Peyer's patch (tissue), 4 donors: ENCODE measurements around the gene CEP350.

ENCODE experiments used
- POLR2A ChIP-seq, 2 donors: fragments of 450-650 bp; IDR thresholded peaks; one replicate each; pipeline ENCODE4 v1.5.1; 2017; ENCODE audit warnings: antibody characterized with exemption in 2 of 2, mild to moderate bottlenecking in 2 of 2, moderate library complexity in 2 of 2
- TF ChIP-seq, protein P1 (sequence below), 6 experiments: fragments of 450-650 bp in 4 of 6; fragments of 200-600 bp in 2 of 6; sonication (generic) in 1 of 6; IDR thresholded peaks; one replicate each; pipeline ENCODE4 v1.5.1; 2017 to 2019; ENCODE audit warnings: antibody characterized with exemption in 6 of 6, mild to moderate bottlenecking in 3 of 6, moderate library complexity in 1 of 6

DNA sequence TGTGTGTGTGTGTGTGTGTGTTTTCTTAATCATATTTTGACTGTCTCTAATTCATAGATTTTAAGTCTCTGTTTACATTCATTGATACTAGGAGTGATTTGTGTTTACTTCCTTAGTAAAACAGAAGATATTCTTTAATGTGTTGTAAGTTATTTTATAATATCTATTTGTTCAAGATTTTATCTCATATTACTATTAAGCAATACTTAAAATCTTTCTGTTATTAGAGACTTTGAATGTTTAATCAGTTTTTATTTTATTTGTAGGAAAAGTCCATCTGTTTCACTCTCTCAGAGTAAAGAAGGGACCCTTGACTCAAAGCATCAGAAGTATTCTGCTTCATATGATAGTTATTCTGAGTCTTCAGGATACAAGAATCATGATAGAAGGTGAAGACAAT lies 89.2 kb downstream of the CEP350 start:
- TF ChIP-seq, protein P1, sequence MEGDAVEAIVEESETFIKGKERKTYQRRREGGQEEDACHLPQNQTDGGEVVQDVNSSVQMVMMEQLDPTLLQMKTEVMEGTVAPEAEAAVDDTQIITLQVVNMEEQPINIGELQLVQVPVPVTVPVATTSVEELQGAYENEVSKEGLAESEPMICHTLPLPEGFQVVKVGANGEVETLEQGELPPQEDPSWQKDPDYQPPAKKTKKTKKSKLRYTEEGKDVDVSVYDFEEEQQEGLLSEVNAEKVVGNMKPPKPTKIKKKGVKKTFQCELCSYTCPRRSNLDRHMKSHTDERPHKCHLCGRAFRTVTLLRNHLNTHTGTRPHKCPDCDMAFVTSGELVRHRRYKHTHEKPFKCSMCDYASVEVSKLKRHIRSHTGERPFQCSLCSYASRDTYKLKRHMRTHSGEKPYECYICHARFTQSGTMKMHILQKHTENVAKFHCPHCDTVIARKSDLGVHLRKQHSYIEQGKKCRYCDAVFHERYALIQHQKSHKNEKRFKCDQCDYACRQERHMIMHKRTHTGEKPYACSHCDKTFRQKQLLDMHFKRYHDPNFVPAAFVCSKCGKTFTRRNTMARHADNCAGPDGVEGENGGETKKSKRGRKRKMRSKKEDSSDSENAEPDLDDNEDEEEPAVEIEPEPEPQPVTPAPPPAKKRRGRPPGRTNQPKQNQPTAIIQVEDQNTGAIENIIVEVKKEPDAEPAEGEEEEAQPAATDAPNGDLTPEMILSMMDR (IDR thresholded peaks at IDR 0.05), result no peak
- no peak for TF ChIP-seq POLR2A (IDR thresholded peaks at IDR 0.05)
